Measurements from ENCODE around the gene TYW5.

TYW5 gene

GRCh38 chr2:199992296-199992695, 37.0 kb upstream of the TYW5 start:
- TF ChIP-seq CTCF (IDR thresholded peaks at IDR 0.05; ENCODE audit: extremely low read depth, missing control alignments), result no peak
- DNase-seq (ENCODE audit: low spot score), result no peak

GRCh38 chr2:199991691-199992090, 36.4 kb upstream of the TYW5 start:
- DNase-seq (ENCODE audit: low spot score), result no peak
- TF ChIP-seq CTCF (IDR thresholded peaks at IDR 0.05; ENCODE audit: extremely low read depth, missing control alignments), result no peak

GRCh38 chr2:199989822-199990221, 34.5 kb upstream of the TYW5 start:
- no peak for DNase-seq (ENCODE audit: low spot score)
- no peak for TF ChIP-seq CTCF (IDR thresholded peaks at IDR 0.05; ENCODE audit: extremely low read depth, missing control alignments)

GRCh38 chr2:199988151-199988550, 32.9 kb upstream of the TYW5 start:
- no peak for TF ChIP-seq CTCF (IDR thresholded peaks at IDR 0.05; ENCODE audit: extremely low read depth, missing control alignments)
- no peak for DNase-seq (ENCODE audit: low spot score)

GRCh38 chr2:199987586-199987985, 32.3 kb upstream of the TYW5 start:
- DNase-seq (ENCODE audit: low spot score), result no peak
- no peak for TF ChIP-seq CTCF (IDR thresholded peaks at IDR 0.05; ENCODE audit: extremely low read depth, missing control alignments)

GRCh38 chr2:199985625-199986207, 30.4 kb upstream of the TYW5 start:
- peak; percentile 35 for DNase-seq (ENCODE audit: low spot score)
- no peak for TF ChIP-seq CTCF (IDR thresholded peaks at IDR 0.05; ENCODE audit: extremely low read depth, missing control alignments)

- TF ChIP-seq CTCF (IDR thresholded peaks at IDR 0.05; ENCODE audit: extremely low read depth, missing control alignments), result no peak
- no peak for DNase-seq (ENCODE audit: low spot score)
These were observed 29.5 kb upstream of the TYW5 start for GRCh38 chr2:199984755-199985154.
